NCI-H526 (cell line): ENCODE data around the gene GARRE1.
A peak's percentile ranks its signal among the peaks of the same experiment; 100 is the strongest.
"Not testable (repeated sequence)": the region's sequence is repeated elsewhere in the genome, so short reads cannot be mapped to it uniquely, and the experiment has no call there.

Experiments used
- DNase-seq, 2 experiments: peaks; one replicate each; lab custom pipeline; 2025; lab: John Stamatoyannopoulos, UW

The GARRE1 gene

DNA sequence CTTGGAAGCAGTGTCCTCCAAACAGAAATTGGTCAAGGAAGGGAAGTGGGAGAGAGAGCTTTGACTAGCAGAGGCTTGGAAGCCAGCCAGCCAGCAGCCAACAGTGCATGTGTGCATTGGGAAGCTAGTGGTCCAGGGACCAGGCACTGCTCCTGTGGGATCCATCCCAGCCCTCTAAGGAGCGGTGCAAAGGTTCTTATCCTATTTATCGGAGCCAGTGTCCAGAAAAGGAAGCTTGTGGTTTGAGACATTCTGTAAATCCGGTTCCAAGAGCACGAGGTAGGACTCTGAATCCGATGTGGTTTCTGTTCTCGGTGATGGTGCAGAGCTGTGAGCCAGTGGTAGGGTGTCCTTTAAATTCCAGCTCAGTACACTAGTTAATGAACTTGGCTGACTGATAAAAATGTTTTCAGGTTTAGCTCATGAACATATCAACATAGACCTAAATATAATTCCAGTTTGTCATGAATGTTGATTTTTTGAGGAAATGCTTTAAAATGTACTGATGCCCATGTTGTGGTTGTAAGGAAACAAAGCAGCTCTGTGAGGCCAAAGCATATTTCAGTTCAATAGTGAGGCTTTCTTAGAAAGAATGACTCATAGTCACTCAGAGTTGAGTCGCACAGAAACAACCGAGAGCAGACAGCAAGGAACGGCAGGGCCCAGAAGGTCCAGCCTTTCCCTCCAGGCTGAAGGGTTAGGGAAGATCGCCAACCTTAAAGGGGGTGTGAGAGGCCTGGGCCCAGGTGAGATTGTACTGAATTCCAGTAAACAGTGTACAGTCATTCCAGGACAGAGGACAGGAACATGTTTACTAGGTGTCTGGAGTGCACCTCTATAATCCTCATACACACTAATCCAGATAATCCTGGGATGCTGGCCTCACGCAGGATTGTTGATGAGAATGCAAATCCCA, 21.5 kb upstream of the GARRE1 start:
- no peak for DNase-seq

DNA sequence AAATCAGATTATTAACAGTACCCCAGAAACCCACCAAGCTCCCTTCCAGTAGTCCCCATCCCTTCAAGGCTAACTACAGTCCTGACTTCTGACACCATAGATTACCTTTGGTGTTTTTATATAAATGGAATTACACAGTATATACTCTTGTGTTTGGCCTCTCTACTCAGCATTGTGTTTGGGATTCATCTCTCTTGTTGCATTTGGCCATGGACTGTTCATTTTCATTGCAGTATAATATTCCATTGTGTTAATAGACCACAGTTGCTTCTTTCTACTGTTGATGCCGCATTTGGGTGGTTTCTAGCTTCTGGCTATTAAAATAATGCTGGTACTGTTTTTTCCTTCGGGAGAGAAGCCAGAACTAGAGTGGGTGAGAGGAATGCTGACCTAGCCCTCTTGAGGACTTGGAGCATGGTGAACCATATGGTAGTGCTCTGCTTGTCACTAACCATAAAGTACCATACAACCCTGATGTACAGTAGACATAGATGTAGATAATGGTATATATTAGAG, 18.9 kb upstream of the GARRE1 start:
- no peak for DNase-seq

DNA sequence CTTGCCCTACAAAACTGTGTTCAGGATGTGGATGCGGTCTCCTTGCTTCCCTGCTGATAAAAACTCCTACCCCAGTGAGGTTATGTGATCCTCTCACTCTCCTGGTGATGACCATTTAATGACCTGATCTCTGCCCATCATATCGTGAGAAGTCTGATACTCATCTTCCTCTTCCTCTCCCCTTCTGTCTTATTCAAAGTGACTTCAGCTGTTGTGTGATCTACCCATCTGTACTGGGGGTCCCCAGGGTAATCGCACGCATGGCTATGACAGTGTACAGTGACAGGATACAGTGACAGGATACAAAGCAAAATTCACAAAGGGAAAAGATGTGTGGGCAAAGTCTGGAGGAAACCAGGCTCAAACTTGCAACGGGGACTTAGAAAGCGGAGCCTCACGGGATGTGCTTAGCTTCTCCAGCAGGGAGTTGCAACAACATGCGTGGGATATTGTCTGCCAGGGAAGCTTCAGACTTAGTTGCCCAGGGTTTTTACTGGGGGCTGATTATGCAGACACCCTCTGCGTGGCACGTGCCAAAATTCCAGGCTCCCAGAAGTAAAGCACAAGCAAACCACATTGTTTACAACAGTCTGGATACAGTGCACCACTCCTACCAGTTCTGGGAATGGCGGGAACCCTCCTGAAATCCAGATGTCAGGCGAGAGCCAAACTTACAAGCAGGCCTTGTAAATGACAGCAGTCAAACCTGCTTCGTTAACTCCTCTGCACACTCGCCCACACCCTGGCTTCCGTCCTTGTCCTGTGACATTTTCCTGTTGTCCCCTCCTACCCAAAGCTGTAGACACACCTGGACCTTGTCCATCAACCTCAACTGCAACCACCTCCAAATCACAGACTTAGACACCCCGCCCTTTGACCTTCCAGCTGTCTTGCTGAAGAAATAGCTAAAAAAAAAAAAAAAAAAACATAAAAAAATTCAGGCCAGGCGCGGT, 18.0 kb upstream of the GARRE1 start:
- no peak for DNase-seq

DNA sequence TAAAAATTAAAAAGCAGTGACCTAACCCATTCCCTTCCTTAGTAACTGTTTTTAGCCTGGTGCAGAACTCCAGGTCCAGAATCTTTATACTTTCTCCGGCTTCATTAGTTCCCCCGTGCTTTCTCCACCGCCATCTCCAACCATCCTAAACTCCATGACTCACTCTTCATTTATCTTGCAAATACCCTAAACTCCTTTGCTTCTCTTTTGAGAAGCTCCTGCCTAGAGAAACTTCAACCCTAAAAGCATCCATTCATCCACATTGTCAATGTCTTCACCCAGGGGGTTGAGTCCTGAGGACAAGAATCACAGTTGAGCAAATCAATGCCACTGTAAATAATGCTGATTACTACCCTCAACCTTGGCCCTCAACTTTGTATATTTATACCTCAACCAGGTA, 17.1 kb upstream of the GARRE1 start:
- no peak for DNase-seq

DNA sequence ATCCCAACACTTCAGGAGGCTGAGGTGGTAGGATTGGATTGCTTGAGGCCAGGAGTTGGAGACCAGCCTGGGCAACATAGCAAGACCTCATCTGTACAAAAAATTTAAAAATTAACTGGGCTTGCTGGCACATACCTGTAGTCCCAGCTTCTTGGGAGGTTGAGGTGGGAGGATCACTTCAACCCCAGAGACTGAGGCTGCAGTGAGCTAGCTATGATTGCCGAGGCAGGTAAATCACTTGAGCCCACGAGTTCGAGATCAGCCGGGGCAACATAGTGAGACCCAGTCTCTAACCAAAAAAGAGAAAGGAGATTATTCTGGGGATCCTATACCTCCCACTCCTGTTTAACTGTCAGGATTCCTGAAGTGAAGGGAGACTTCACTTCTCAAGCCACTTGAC, 16.4 kb upstream of the GARRE1 start:
- no peak for DNase-seq

DNA sequence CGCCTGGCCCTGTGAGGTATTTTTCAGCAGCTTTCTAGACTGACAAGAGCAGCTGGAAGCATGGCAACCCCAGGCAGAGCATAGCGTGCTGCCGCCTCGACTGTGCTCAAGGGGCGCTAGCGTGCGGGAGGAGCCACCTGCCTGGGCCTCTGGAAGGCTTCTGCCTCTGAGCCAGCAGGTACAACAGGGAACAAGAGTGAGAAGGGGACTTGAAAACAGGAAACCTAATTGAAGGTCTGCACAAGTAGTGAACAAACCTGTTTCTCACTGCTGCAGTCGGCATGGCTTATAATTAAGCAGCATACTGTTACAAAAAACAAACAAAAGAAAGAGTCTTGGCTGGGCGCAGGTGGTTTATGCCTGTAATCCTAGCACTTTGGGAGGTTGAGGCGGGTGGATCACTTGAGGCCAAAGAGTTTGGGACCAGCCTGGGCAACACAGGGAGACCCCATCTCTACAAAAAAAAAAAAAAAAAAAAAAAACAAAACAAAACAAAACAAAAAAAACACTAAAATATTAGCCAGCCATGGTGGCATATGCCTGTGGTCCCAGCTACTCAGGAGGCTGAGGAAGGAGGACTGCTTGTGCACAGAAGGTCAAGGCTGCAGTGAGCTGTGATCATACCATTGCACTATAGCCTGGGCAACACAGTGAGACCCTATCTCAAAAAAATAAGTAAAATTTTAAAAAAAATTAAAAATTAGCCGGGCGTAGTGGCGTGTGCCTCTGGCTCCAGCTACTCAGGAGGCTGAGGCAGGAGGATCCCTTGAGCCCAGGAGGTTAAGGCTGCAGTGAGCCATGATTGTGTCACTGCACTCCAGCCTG, 12.6 kb upstream of the GARRE1 start:
- DNase-seq, result peak; percentile 65 to 87

DNA sequence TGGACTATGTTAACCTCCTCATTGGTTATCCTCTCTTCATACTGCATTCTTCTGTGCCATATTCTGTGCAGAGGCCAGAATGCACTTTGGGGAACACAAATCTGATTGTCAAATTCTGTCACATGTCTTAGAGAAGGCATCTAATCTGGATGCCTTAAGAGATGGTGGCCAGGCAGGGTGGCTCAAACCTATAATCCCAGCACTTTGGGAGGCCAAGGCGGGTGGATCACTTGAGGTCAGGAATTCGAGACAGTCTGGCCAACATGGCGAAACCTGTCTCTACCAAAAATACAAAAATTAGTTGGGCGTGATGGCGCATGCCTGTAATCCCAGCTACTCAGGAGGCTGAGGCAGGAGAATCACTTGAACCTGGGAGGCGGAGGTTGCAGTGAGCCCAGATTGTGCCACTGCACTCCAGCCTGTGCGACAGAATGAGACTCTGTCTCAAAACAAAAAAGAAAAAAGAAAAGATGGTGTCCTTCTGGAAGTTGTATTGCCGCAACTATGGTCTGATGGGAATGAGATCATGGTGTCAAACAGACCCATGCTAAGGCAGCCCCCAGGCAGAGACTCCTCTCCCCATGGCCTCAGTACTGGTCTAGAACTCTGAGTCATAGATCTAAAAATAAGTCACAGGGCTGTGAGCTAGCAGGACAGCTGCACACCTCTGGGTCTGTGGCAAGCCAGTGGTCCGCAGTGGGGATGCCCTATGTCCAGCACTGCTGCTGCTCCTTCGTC, 11.0 kb upstream of the GARRE1 start:
- not testable (repeated sequence) for DNase-seq

DNA sequence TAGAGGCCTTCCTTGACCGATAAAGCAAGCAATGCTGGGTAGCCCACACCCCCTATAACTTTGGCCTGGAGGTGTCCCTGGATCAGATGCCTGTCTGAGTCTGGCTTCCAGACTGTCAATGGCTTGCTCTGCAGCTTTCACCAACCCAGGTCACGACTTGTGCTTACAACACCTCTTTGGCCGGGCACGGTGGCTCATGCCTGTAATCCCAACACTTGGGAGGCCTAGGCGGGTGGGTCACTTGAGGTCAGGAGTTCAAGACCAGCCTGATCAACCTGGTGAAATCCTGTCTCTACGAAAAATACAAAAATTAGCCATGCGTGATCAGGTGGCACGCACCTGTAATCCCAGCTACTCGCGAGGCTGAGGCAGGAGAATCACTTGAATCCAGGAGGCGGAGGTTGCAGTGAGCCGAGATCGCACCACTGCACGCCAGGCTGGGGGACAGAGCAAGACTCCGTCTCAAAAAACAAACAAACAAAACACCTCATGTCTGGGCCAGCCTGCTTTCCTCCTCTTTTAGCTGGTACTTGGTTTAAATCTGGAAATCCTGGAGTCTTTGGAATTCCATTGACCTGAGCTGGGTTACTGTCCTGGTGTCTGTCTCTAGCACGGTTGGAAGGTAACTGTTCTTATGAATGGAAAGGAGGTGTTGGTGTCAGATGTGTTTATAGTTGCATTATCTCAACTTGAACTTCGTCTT, 10.3 kb upstream of the GARRE1 start:
- no peak for DNase-seq

DNA sequence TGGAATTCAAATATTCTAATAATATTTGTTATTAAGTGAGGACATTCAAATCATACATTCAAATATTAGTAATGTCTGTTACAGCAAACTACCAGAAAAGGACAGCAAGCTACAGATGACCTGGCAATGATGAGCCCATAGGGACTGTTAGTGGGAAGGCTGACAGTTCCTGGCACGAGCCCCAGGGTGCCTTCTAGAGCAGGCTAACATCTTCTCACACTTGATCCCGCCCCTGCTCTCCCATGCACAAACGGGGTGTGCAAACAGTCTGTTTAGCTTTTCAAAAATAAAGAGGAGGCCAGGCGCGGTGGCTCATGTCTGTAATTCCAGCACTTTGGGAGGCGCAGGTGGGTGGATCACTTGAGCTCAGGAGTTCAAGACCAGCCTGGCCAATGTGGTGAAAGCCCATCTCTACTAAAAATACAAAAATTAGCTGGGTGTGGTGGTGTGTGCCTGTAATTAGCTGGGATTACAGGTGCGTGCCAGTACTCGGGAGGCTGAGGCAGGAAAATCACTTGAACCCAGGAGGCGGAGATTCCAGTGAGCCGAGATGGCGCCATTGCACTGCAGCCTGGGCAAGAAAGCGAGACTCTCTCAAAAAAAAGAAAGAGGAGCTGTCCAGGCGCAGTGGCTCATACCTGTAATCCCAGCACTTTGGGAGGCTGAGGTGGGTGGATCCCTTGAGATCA, 9.6 kb upstream of the GARRE1 start:
- peak in 1 of 2 experiments; percentile 10 for DNase-seq

DNA sequence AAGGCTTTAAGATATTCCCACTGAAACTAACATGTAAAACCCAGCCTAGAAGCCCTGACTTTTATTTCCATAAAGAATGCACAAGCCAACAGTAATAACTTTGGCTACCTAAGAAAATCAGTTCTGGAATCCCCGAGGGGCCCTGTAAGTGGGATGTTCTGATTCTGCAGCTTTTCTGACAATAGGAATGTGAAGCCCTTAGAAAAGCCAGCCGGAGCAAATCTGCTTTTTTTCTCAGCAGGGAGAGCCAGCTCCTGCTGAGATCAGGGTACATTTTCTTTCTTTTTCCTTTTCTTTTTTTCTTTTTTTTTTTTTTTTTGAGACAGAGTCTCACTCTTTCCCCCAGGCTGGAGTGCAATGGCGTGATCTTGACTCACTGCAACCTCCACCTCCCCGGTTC, 8.0 kb upstream of the GARRE1 start:
- DNase-seq, result no peak

DNA sequence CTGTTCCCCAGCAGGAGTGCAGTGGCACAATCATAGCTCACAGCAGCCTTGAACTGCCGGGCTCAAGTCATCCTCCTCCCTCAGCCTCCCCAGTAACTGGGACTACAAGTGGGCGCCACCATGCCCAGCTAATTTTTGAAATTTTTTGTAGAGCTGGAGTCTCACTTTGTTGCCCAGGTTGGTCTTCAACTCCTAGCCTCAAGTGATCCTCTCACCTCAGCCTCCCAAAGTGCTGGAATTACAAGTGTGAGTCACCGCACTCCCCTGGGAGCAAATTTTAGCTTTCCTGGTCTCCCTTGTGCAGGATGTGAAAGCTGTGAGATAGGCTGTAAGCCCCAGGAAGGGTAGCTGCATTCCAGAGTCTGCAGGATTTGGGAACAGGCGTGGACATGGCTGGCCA, 5.4 kb upstream of the GARRE1 start:
- DNase-seq, result no peak

DNA sequence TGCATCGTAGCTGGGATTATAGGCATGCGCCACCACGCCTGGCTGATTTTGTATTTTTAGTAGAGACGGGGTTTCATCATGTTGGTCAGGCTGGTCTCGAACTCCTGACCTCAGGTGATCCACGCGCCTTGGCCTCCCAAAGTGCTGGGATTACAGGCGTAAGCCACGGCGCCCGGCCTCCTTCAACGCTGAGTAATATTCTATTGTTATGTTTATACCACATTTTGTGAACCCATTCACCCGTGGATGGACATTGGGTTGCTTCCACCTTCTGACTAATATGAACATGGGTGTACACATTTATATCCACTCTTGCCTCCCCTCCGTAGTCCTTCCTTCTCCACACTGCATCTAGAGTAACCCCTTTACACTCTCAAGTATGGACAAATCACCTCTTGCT, 1.2 kb upstream of the GARRE1 start:
- DNase-seq, result not testable (repeated sequence)

DNA sequence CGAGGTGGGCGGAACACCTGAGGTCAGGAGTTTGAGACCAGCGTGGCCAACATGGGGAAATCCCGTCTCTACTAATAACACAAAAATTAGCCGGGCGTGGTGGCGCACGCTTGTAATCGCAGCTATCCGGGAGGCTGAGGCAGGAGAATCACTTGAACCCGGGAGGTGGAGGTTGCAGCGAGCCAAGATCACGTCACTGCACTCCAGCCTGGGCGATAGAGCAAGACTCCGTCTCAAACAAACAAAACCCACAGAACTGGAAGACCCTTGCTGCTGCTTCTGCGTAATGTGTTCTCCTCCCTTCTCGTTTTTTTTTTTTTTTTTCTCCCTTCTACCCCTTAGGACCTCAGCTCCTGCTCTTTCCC, 691 bp upstream of the GARRE1 start:
- not testable (repeated sequence) for DNase-seq

DNA sequence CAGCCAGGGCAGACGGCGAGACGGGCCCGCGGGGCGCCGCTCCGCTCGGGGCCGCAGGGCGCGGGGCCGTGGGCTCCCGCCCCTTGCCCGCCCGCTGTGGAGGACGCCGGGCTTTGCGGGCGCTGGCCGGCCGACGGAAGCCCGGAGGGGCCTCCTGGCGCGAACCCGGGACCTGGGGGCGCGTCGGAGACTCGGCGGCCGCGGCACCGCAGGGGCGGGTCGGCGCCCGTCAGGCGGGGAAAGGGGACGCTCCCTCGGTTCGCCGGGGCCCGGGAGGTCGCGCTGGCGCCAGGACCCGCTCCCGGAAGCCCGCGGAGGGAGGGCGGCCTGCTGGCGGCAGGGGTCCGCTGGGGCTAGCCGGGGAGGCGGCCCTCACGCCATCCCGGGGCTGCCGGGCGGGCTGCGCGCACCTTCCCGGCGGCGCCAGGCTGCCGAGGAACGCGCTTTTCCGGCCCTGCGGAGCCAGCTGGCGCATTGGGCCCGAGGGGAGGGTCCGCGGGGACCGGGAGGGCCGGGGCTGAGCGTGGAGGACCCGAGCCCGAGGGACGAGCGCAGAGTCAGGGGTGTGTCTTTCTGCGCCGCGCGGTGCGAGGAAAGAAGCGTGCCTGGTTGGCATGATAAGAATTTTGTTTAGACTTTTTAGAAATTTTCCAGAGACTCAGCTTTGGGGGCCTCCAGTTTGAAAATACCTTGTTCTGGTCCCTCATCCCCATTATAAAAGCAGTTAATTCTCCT, 511 bp downstream of the GARRE1 start:
- peak; percentile 33 to 89 for DNase-seq

DNA sequence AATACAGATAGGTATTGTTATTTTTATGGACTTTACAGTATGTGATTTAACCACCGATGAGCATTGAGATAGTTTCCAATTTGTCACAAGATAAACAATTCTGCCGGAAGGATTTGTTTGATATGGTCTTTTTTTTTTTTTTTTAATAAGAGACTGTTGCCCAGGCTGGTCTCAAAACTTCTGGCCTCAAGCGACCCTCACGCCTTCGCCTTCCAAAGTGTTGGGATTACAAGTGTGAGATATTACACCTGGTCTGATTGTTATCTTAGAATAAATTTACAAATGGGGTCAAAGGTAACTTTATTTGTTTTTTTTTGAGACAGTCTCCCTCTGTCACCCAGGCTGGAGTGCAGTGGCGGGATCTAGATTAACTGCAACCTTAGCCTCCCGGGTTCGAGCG, 1.2 kb downstream of the GARRE1 start:
- no peak for DNase-seq

DNA sequence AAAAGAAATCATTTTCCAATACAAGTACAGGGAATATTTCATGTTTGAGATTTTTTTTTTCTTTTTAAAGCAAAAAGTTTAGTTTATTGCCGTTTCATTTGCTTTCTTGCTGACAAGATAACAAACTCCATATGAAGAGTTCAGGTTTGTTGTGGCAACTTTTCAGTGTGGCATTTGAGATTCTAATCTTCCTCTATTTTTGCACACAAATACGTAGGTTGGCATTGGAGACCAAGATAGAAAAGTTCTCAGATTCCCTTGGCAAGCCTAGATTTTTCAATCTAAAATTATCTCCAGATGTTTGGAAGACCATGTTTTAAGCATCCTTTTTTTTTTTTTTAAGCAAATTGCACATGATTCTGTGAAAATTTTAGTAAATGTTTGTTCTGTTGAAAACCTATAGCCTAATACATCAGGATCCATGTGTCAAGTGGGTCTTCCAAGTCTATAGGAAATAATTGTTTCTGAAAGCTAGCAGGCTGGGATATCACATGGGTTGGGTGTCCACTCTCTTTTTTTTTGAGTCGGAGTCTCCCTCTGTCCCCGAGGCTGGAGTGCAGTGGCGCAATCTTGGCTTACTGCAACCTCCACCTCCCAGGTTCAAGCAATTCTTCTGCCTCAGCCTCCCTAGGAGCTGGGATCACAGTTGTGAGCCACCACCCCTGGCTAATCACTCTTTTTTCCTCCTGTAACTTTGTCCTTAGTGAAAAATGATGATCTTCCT, 2.6 kb downstream of the GARRE1 start:
- DNase-seq, result no peak

DNA sequence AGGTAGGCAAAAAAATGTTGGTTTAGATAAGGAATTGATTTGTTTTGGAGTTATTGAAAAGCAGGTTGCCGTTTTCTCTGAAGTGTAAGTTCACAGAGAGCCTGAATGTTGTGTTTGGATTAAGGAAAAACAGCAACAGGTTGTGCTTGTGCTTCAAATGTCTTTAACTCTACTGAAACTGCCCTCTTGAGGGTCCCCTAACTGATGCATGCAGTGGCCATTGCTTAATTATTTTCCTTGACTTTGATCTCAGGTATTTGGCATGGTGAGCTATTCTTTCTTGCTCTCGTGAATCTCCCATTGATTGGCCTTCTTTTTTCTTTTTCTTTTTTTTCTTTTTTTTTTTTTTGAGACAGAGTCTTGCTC, 3.2 kb downstream of the GARRE1 start:
- DNase-seq, result no peak

DNA sequence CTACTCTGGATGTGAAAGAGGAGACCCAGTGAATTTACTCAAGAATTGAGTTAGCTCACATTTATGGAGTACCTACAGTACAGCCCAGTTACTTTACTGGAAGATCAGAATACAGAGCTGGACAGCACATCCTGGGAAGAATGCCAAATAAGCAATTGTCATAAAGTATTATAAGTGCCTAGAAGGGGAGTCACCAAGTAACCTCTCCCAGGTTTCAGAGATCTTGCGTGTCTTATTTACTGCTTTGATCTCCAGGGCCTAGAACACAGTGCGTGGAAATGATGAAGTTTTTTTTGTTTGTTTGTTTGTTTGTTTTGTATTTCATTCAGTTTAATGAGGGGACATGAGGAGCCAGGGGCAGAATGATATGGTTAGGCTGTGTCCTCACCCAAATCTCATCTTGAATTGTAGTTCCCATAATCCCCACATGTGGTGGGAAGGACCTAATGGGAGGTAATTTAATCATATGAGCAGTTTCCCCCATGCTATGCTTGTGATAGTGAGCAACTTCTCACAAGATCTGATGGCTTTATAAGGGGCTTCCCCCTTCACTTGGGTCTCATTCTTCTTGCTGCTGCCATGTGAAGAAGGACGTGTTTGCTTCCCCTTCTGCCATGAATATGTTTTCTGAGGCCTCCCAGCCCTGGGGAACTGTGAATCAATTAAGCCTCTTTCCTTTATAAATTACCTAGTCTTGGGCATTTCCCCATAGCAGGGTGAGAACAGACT, 5.2 kb downstream of the GARRE1 start:
- DNase-seq, result no peak
